Thyroid gland (tissue), 4 donors: Measurements from ENCODE around the gene TRMT2A. TPM values are rescaled to one million over a fixed set of nuclear protein-coding genes. Genes with fewer than 3 reads are reported as not detected.

Experiments
- DNase-seq, 2 donors: peaks; one replicate each; pipeline ENCODE4 v3.0.0-alpha.2; 2019
- H3K27ac ChIP-seq, 3 donors: fragments of 200-600 bp; sonication (generic); 1 replicate in 2 of 3; 2 replicates in 1 of 3; pipeline ENCODE4 v1.5.1; 2016 to 2019; ENCODE audit warnings: mild to moderate bottlenecking in 1 of 3, moderate library complexity in 1 of 3
- H3K27me3 ChIP-seq: fragments of 200-600 bp; sonication (generic); one replicate; pipeline ENCODE4 v1.5.1; 2019
- H3K36me3 ChIP-seq, 2 donors: fragments of 200-600 bp; sonication (generic); one replicate each; pipeline ENCODE4 v1.5.1; 2016 to 2019
- H3K4me1 ChIP-seq, 2 donors: fragments of 200-600 bp; sonication (generic); one replicate each; pipeline ENCODE4 v1.5.1; 2017 to 2019
- H3K4me3 ChIP-seq, 3 donors: fragments of 200-600 bp; sonication (generic); replicated peaks in 1 of 3; 1 replicate in 2 of 3; 2 replicates in 1 of 3; pipeline ENCODE4 v1.5.1; 2016; ENCODE audit warnings: mild to moderate bottlenecking in 1 of 3
- H3K9me3 ChIP-seq: fragments of 200-600 bp; sonication (generic); one replicate; pipeline ENCODE4 v1.5.1; 2017
- POLR2A ChIP-seq, 2 donors: fragments of 450-650 bp; IDR thresholded peaks; one replicate each; pipeline ENCODE4 v1.6.1; 2017; ENCODE audit warnings: antibody characterized with exemption in 2 of 2, mild to moderate bottlenecking in 2 of 2, moderate library complexity in 1 of 2
- WGBS, 2 donors: methylation state at CpG; one replicate each; pipeline ENCODE4 v1.1.5; 2017; 5-methylcytosine and 5-hydroxymethylcytosine counted together
- intact Hi-C: fragments of 100-400 bp; cut with DNase I; formaldehyde crosslinking; loops from one replicate; pipeline ENCODE4 v1.15.1; 2023
- total RNA-seq, 4 donors: library from RNA; depleted of rRNA; stranded (reverse); fragments of >200 nt; gene quantifications; one replicate each; pipeline ENCODE4 v1.2.3, GENCODE V29; 2016
- TF ChIP-seq, protein P1 (sequence below), 6 experiments: fragments of 200-600 bp in 3 of 6; fragments of 450-650 bp in 3 of 6; sonication (generic) in 3 of 6; IDR thresholded peaks; one replicate each; pipeline ENCODE4 v1.5.1; 2016 to 2019; ENCODE audit warnings: antibody characterized with exemption in 6 of 6, mild to moderate bottlenecking in 2 of 6, inconsistent platforms in 1 of 6, moderate library complexity in 1 of 6

TRMT2A gene
- total RNA-seq, 4 donors from 2014 or later, result 36.9 to 65.5 (median 53.3) TPM

- WGBS, 2 donors, result 93 to 96% methylated on average over 3 of the region's 3 CpGs
- TF ChIP-seq, protein P1, sequence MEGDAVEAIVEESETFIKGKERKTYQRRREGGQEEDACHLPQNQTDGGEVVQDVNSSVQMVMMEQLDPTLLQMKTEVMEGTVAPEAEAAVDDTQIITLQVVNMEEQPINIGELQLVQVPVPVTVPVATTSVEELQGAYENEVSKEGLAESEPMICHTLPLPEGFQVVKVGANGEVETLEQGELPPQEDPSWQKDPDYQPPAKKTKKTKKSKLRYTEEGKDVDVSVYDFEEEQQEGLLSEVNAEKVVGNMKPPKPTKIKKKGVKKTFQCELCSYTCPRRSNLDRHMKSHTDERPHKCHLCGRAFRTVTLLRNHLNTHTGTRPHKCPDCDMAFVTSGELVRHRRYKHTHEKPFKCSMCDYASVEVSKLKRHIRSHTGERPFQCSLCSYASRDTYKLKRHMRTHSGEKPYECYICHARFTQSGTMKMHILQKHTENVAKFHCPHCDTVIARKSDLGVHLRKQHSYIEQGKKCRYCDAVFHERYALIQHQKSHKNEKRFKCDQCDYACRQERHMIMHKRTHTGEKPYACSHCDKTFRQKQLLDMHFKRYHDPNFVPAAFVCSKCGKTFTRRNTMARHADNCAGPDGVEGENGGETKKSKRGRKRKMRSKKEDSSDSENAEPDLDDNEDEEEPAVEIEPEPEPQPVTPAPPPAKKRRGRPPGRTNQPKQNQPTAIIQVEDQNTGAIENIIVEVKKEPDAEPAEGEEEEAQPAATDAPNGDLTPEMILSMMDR (IDR thresholded peaks at IDR 0.05), result no peak
- TF ChIP-seq POLR2A (IDR thresholded peaks at IDR 0.05), result no peak
These were observed 12.7 kb upstream of the TRMT2A start for GRCh38 chr22:20129747-20130014.

GRCh38 chr22:20128902-20129746 is 12.1 kb upstream of the TRMT2A start:
- H3K4me3 ChIP-seq, result no peak overlapping the region
- TF ChIP-seq POLR2A (IDR thresholded peaks at IDR 0.05), result no peak
- TF ChIP-seq, protein P1 (IDR thresholded peaks at IDR 0.05), result peak in 2 of 6 experiments; percentile 20 to 30
- peaks cover 9 to 19% of the 10 kb centered on the region in 2 donors for H3K36me3 ChIP-seq
- H3K27ac ChIP-seq, result no peak overlapping the region
- intact Hi-C loops, result loop anchor here (10.0 kb wide), 1 partner anchor 154 kb away; no protein-coding TSS in a partner anchor
- no peaks in the 10 kb centered on the region for H3K9me3 ChIP-seq
- peak in 1 of 2 donors; percentile 27 for DNase-seq
- no peaks in the 10 kb centered on the region for H3K27me3 ChIP-seq
- WGBS, 2 donors, result 28 to 35% methylated on average over 11 to 16 of the region's 18 CpGs
- H3K4me1 ChIP-seq, result peaks cover 16 to 23% of the 10 kb centered on the region in 2 donors

More at GRCh38 chr22:20129747-20130014, 12.7 kb upstream of the TRMT2A start:
- Histone ChIP-seq H3K27ac (no peak overlapping the region), H3K9me3 (no peaks in the 10 kb centered on the region), H3K36me3 (peaks cover 9 to 19% of the 10 kb centered on the region in 2 donors), H3K27me3 (no peaks in the 10 kb centered on the region), H3K4me3 (no peak overlapping the region), H3K4me1 (peaks cover 18 to 27% of the 10 kb centered on the region in 2 donors)
- no peak for DNase-seq
- intact Hi-C loops, result loop anchor here (10.0 kb wide), 1 partner anchor 155 kb away; no protein-coding TSS in a partner anchor

DNA sequence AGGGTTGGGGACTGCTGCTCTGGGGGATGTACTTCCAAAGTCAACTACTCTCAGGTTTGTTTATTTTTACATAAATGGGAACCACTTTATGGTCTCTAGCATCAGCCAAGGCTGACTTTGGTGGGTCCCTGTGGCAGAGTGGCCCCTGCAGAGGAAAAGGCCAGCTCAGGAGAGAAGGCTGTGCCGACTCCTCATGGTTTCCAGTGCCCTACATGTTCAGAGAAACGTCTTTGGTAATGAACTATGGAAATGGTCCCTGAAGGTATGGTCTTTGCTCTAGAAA is 11.5 kb upstream of the TRMT2A start:
- intact Hi-C loops, result loop anchor here (10.0 kb wide), 1 partner anchor 154 kb away; no protein-coding TSS in a partner anchor

DNA sequence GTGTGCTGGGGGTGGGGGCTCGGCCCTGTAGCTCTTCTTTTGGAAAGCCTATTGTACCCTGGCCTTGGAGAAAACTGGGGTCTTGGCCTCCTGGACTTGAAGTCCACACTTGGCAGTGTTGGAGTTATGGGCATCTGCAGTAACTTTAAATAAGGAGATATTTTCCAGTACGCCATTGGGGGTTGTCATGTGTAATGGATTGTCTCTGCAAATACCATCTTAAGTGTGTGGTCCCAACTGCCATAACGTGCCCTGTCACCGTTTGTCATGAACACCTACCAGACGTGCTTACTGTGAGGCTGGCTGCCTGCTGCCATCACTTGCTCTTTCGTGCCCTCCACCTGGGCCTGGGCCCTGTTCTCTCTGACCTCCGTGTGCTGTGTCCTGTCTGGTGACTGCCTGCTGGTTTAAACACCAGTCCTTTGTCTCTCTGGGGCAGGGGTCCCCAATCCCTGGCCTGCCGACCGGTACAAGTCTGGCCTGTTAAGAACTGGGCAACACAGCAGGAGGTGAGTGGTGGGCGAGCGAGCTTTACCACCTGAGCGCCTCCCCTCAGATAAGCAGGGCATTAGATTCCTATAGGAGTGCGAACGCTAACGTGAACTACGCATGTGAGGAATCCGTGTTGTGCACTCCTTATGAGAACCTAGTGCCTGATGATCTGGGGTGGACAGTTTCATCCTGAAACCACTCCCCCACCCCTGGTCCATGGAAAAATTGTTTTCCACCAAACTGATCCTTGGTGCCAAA is 11.0 kb upstream of the TRMT2A start:
- intact Hi-C loops, result loop anchor here (10.0 kb wide), 1 partner anchor 153 kb away; no protein-coding TSS in a partner anchor

More for the DNA sequence above, 11.5 kb upstream of the TRMT2A start:
- TF ChIP-seq POLR2A (IDR thresholded peaks at IDR 0.05), result no peak
- TF ChIP-seq, protein P1 (IDR thresholded peaks at IDR 0.05), result no peak
- no peak overlapping the region for H3K4me3 ChIP-seq
- no peaks in the 10 kb centered on the region for H3K9me3 ChIP-seq
- 38 to 44% methylated on average over 2 of the region's 2 CpGs for WGBS, 2 donors
- H3K27ac ChIP-seq, result no peak overlapping the region
- peaks cover 9 to 19% of the 10 kb centered on the region in 2 donors for H3K36me3 ChIP-seq
- peaks cover 11 to 17% of the 10 kb centered on the region in 2 donors for H3K4me1 ChIP-seq
- H3K27me3 ChIP-seq, result no peaks in the 10 kb centered on the region
- DNase-seq, result no peak

More for the DNA sequence above, 11.0 kb upstream of the TRMT2A start:
- Histone ChIP-seq H3K4me3 (no peak overlapping the region), H3K9me3 (no peaks in the 10 kb centered on the region), H3K36me3 (peaks cover 9 to 19% of the 10 kb centered on the region in 2 donors), H3K4me1 (peaks cover 9 to 13% of the 10 kb centered on the region in 2 donors), H3K27ac (no peak overlapping the region), H3K27me3 (no peaks in the 10 kb centered on the region)
- no peak for TF ChIP-seq POLR2A (IDR thresholded peaks at IDR 0.05)
- TF ChIP-seq, protein P1 (IDR thresholded peaks at IDR 0.05), result no peak
- WGBS, 2 donors, result 87 to 89% methylated on average over 17 of the region's 17 CpGs
- DNase-seq, result no peak
